AG04450 (cell line): ENCODE data around the gene YIPF2. TPM values are rescaled to one million over a fixed set of nuclear protein-coding genes. Genes with fewer than 3 reads are reported as not detected.
A peak's percentile ranks its signal among the peaks of the same experiment; 100 is the strongest.
"Not testable (repeated sequence)": the region's sequence is repeated elsewhere in the genome, so short reads cannot be mapped to it uniquely, and the experiment has no call there.

Experiments used
- CTCF ChIA-PET: fragments of 300-600, 350-600 bp; formaldehyde crosslinking; extraction: SDS; loops from one replicate; lab custom pipeline; 2022; ENCODE audit warnings: antibody characterized with exemption, inconsistent platforms; lab: Charles Lee
- POLR2A ChIA-PET: fragments of 350-600 bp; formaldehyde crosslinking; extraction: SDS; loops from one replicate; lab custom pipeline; 2021; ENCODE audit warnings: antibody characterized with exemption, inconsistent platforms; lab: Yijun Ruan, JAX
- DNase-seq: peaks from one replicate; pipeline ENCODE4 v3.0.0-alpha.2; 2011; ENCODE audit warnings: low read depth, low spot score
- H3K27ac ChIP-seq: one replicate; pipeline ENCODE4 v1.5.1; 2012; ENCODE audit warnings: low read depth, low read length, control low read depth
- H3K27me3 ChIP-seq: one replicate; pipeline ENCODE4 v1.6.0; 2012; ENCODE audit warnings: low read length; ENCODE audit not compliant: control insufficient read depth, insufficient read depth
- H3K4me3 ChIP-seq: 2 replicates; pipeline ENCODE4 v1.5.1; 2011; ENCODE audit warnings: mild to moderate bottlenecking, low read depth, low read length, control low read depth
- H3K9me3 ChIP-seq: 2 replicates; pipeline ENCODE4 v1.5.1; 2012; ENCODE audit warnings: low read length; ENCODE audit not compliant: control insufficient read depth, insufficient read depth
- polyA plus RNA-seq: library from polyadenylated mRNA; depleted of rRNA; stranded (reverse); fragments of >200 nt; gene quantifications from 2 replicates; pipeline ENCODE4 v1.2.3, GENCODE V29; 2011
- TF ChIP-seq, protein P1 (sequence below): IDR thresholded peaks from 2 replicates; pipeline ENCODE4 v1.5.1; 2011; ENCODE audit warnings: low read depth, low read length, control low read depth, inconsistent platforms

YIPF2 gene
- polyA plus RNA-seq, 1 experiment: 35.1 TPM

DNA sequence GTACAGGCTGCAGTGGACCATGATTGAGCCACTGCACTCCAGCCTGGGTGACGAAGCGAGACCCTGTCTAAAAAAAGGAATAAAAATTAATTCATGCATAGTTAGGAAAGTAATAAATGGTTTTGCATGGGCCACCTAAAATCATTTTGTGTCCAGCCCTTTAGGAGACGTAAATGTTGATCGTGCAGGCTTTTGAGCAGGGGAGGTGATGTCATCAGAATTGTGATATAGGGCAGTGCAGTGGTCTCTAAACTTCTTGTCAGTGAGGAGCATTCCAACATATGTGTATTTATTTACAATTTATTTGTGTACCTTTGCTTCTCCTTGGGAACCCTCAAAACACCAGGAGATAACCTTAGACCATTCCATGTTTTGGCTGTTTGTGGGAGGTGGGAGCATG lies 35.4 kb upstream of the YIPF2 start:
- ChIA-PET CTCF (interaction anchor here (0.6 to 4.3 kb wide), 3 partner anchors 23 to 344 kb away, joined by 3 to 12 read pairs (median 3); no protein-coding TSS in a partner anchor), POLR2A (interaction anchor here (0.7 kb wide), 1 partner anchor 21 kb away, joined by 8 read pairs; no protein-coding TSS in a partner anchor)
- DNase-seq: no peak

DNA sequence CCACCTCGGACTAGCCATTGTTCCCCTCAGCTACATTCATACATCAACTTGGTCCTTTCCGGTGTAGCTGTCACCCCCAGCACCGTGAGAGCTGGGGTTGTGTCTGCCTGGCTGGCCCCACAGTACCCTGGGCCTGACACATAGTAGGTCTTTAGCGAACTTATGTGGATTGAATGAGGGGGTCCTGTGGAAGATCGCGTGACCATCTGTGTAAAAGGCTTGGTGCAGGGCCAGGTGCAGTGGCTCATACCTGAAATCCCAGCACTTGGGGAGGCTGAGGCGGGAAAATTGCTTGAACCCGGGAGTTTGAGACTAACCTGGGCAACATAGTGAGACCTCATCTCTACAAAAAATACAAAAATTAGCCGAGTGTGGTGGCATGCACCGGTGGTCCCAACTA lies 34.4 kb upstream of the YIPF2 start:
- POLR2A ChIA-PET: no interaction called here
- H3K9me3 ChIP-seq: no peaks in the 10 kb centered on the region
- TF ChIP-seq, protein P1, sequence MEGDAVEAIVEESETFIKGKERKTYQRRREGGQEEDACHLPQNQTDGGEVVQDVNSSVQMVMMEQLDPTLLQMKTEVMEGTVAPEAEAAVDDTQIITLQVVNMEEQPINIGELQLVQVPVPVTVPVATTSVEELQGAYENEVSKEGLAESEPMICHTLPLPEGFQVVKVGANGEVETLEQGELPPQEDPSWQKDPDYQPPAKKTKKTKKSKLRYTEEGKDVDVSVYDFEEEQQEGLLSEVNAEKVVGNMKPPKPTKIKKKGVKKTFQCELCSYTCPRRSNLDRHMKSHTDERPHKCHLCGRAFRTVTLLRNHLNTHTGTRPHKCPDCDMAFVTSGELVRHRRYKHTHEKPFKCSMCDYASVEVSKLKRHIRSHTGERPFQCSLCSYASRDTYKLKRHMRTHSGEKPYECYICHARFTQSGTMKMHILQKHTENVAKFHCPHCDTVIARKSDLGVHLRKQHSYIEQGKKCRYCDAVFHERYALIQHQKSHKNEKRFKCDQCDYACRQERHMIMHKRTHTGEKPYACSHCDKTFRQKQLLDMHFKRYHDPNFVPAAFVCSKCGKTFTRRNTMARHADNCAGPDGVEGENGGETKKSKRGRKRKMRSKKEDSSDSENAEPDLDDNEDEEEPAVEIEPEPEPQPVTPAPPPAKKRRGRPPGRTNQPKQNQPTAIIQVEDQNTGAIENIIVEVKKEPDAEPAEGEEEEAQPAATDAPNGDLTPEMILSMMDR: no peak
- no peak overlapping the region for H3K27ac ChIP-seq
- CTCF ChIA-PET: interaction anchor here (4.3 kb wide), 1 partner anchor 22 kb away, joined by 12 read pairs; no protein-coding TSS in a partner anchor
- no peak for DNase-seq
- peak overlapping the region; percentile 41 for H3K4me3 ChIP-seq
- H3K27me3 ChIP-seq: no peaks in the 10 kb centered on the region

More for the DNA sequence above, 35.4 kb upstream of the YIPF2 start:
- H3K9me3 ChIP-seq: no peaks in the 10 kb centered on the region
- no peaks in the 10 kb centered on the region for H3K27me3 ChIP-seq
- no peak overlapping the region for H3K27ac ChIP-seq
- TF ChIP-seq, protein P1: no peak
- H3K4me3 ChIP-seq: no peak overlapping the region

DNA sequence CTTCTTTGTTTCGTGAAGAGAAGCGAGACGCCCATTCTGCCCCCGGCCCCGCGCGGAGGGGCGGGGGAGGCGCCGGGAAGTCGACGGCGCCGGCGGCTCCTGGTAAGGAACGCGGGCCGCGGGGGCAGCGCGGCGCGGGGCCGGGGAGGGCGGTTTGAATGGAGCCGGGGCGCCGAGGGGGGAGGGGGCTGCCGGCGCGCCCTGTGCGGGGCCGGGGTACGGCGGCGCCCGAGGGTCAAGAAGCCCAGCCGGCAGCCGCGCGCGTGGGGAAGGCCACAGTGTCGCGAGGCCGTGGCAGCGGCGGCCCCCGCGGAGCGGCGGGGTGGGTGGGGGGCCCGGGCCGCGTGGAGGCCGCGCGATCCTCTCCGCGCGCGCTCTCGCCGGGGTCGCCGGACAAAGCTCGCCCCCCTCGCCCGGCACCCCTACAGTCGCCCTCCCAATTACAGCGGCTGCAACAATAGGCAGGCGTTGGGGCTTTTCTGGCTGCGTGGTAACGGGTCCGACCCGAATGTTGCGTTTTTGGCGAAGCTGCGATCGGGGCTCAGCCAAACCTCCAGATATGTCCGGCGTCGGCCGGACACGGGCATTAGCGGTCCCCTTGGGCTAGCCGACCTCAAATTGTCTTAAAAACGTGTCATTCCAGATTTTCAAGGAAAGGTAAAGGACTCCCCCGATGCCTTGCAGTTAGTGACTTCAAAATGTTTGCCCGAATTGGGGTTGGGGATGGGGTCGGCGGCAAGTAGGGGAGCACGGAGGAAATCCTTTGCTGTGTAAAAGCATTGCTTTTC lies 32.8 kb upstream of the YIPF2 start:
- TF ChIP-seq, protein P1: no peak
- H3K4me3 ChIP-seq: peak overlapping the region; percentile 86
- no peaks in the 10 kb centered on the region for H3K27me3 ChIP-seq
- H3K27ac ChIP-seq: peak overlapping the region; percentile 47
- ChIA-PET POLR2A (interaction anchor here (0.6 to 1.8 kb wide), 4 partner anchors 14 to 46 kb away, joined by 3 to 9 read pairs (median 5); no protein-coding TSS in a partner anchor), CTCF (interaction anchor here (0.6 to 4.3 kb wide), 4 partner anchors 14 to 104 kb away, joined by 3 to 12 read pairs (median 6); no protein-coding TSS in a partner anchor)
- no peak for DNase-seq
- no peaks in the 10 kb centered on the region for H3K9me3 ChIP-seq

DNA sequence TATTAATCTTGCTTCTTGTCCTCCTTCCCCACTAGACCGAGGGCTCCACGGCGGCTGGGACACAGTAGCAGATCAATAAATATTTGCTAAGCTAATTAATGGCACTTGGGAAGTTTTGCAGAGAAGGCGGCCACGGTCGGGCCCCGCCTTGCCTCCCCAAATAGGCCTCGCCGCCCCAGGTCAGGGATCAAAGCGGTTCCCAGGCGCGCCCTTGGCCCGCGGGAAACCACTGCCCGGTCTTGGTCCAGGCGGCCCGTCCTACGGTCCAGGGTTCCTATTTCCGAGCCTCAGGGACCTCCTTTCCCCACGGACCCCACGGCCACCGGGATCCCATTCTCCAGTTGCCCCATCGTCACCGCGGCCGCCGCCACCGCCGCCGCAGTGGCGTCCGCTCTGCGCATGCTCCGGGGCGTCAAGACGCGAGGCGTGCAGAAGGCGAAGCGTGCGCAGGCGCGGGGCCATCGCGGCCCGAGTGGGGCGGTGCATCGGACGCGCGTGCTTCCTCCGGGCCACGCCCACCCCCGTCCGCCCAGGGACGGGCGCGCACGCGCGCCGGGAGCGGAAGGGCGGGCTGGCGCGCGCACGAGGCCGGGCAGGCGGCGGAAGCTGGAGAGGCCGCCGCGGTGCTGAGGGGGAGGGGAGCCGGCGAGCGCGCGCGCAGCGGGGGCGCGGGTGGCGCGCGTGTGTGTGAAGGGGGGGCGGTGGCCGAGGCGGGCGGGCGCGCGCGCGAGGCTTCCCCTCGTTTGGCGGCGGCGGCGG lies 32.1 kb upstream of the YIPF2 start, which contains the start of gene SMARCA4:
TSS of gene SMARCA4 (plus strand) at position 717 of the 759 bp plus-strand sequence. CDS start 23,122 bp downstream, outside the sequence.
- Histone ChIP-seq H3K27ac (peak within 1 kb of the TSS; percentile 52), H3K9me3 (no peaks in the 10 kb centered on the region), H3K4me3 (peak within 1 kb of the TSS; percentile 86), H3K27me3 (no peaks in the 10 kb centered on the region)
- TF ChIP-seq, protein P1: no peak
- POLR2A ChIA-PET: interaction anchor here (0.6 to 1.8 kb wide), 3 partner anchors 11 to 24 kb away, joined by 3 to 5 read pairs (median 4); no protein-coding TSS in a partner anchor
- CTCF ChIA-PET: interaction anchor here (1.0 to 4.3 kb wide), 2 partner anchors 19 to 24 kb away, joined by 3 to 12 read pairs; no protein-coding TSS in a partner anchor
- peak; percentile 87 for DNase-seq

DNA sequence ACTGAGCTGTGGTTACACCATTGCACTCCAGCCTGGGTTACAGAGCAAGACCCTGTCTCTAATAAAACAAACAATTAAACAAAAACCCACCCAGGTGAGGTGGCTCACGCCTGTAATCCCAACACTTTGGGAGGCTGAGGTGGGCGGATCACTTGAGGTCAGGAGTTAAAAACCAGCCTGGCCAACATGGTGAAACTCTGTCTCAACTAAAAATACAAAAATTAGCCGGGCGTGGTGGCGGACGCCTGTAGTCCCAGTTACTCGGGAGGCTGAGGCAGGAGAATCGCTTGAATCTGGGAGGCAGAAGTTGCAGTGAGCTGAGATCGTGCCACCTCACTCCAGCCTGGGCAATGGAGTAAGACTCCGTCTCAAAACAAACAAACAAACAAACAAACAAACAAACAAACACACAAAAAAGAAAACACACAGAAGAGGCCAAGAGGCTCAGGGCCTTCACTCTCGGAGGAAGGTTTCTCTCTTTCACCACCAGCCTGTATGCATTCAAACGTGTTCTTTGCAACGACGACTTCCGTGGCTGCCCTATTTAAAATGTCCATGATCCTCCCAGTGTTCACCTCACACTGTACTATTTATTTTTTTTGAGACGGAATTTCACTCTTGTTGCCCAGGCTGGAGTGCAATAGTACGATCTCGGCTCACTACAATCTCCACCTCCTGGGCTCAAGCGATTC lies 31.0 kb upstream of the YIPF2 start:
- H3K4me3 ChIP-seq, DNase-seq: not testable (repeated sequence)

More for the DNA sequence above, 31.0 kb upstream of the YIPF2 start:
- not testable (repeated sequence) for H3K27me3 ChIP-seq, H3K27ac ChIP-seq, H3K9me3 ChIP-seq
- POLR2A ChIA-PET: interaction anchor here (0.6 to 1.8 kb wide), 4 partner anchors 17 to 342 kb away, joined by 3 to 10 read pairs (median 5); no protein-coding TSS in a partner anchor
- CTCF ChIA-PET: interaction anchor here (1.0 to 4.3 kb wide), 2 partner anchors 18 to 23 kb away, joined by 3 to 12 read pairs; no protein-coding TSS in a partner anchor
